Measurements from ENCODE around the gene FGFRL1.
A peak's percentile ranks its signal among the peaks of the same experiment; 100 is the strongest.

The FGFRL1 gene

DNA sequence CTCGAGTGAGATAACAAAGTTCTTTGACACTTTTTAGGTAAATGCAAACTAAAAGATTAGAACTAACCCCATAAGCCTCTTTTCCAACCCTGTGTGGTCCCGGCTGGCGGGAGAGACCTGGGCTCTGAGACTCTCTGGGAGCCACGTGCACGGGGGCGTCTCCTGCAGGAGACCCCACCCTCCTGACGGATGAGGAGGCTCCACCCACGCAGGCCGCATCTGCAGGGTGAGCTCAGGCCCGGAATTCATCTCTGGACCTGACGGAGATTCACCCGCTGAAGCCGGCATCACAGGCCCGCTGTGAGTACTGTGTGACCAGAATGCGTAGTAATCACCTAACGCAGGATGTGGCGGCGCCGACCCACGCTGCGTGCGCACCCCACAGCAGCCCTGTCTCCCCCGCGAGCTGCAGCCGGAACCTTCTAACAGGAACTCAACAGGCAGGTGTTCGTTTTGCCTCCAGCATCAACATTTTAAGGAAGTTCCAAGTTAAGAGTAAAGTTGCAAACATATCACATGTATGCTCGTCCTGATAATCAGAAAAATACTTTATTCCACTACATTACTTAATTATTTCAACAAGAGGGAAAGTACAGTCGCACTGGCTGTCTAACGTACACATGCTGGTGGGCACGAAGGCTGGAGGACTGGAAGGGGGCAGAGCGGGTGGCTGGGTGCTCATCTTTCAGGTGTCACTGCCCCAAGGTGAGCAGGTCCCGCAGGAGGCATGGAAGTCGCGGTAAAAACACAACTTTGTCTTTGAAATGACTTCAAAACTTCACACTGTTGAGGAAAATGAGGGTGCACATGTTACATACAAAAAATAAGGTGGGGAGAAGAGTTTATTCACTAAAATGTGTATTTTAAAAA is 44.5 kb downstream of the FGFRL1 start:
- DNase-seq: peak; percentile 80

DNA sequence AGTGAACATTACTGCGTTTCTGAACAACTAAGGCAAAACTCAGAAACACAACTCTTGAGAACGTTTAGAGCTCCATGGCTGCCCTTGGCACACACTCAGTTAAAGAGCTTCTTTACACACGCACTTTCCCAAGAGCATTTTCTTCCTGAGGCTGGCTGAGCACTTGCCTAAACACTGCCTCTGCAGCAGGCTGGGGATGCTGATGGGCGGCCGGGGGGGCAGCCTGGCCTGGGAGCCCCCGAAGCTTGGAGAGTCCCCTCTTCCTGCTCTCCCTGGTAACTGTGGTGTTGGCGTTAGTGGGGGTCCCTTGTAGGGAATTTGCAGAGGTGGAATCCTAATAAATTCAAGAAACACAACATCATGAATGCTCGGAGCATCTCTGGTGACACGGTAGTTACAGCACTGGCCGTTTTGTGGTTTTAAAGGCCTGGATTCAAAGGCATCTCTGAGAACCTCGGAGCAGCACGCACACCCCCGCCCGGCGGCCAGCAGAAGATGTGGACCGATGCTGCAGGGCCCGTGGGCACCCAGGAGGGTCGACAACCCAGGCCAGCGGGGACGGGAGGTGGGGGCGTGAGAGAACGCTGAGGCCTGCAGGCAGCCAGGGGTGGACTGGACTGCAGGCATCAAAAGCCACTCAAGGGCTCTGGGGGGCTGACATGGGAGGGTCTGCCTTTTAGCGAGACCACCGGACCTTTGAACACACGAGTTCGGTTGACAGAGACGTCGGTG is 45.4 kb downstream of the FGFRL1 start:
- DNase-seq: no peak

DNA sequence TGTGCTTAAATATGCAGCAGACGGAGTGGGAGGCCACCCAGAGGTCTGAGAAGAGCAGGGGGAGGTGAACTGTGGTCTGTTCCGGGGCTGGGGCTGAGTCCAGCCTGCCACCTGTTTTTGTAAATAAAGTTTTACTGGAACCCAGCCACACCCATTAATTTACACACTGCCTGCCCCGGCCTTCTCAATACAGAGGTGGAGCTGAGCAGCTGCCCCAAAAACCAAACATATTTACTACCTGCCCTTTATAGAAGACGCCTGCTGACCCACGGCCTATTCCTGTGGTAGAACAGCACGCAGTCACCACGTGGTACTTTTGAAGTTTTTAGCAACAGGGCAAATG is 45.9 kb downstream of the FGFRL1 start:
- no peak for DNase-seq

DNA sequence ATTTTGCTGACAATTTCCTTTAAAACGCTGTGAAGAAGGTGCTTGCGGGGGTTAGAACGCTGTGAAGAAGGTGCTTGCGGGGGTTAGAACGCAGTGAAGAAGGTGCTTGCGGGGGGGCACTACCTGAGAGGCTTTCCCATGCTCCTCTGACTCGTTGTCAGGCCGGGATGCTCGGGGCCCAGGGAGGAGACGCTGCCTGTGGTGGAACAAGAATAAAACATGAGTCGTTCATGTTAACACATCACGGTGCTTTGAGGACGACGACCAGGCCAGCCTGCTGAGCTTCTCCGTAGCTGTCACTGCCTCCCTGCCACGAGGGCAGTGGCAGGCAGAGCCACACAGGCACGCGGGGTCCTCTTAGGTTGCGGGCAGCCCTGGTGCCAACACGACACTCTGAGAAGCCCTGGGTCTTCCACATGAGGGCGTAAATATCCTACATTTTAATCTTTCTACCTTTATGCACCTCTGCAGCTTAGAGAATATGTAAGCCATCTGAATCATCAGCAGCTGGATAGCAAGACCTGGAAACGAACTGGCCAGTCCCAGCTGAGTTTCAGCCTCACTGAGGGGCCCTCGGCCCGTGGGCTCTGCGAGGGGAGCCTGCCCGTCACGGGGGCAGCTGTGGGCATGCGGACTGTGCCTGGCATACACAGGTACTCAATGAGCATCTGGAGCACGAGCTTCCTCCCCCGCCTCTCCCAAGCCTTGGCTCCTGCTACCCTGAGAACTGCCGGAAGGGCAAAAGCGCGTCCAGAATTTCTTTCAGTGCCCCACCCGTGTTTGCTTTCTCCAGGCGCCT is 47.0 kb downstream of the FGFRL1 start:
- DNase-seq: no peak

DNA sequence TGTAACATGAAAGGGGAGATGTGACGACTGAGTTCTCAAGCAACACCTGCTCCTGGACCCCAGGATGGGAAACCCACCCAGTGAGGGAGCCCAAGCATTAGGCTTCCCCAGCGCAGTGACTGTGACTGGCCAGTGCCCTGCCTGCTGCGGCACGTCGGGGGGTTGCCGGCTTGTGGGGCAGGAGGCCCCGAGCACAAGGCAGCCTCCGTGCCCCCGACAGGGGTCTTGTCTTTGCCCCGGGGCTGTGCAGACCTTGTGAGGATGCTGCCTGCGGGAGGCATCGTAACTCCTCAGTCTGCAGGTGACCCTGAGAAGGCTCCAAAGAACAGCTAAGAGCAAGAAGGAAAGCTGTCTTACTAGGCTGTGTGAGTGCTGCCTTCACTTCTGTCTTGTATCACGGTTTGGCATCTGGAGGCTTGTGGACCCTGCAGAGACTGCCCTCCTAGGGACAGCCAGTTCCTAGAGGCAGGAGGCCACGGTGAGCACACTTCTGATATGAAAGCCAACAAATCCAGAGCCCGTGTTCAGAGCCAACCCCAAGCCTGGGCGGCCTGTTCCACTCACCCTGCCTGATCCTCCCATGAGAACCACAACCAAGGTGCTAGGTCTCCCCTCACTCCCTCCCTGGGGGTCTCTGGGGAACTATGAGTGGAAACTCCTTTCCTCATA is 47.7 kb downstream of the FGFRL1 start:
- DNase-seq: no peak

DNA sequence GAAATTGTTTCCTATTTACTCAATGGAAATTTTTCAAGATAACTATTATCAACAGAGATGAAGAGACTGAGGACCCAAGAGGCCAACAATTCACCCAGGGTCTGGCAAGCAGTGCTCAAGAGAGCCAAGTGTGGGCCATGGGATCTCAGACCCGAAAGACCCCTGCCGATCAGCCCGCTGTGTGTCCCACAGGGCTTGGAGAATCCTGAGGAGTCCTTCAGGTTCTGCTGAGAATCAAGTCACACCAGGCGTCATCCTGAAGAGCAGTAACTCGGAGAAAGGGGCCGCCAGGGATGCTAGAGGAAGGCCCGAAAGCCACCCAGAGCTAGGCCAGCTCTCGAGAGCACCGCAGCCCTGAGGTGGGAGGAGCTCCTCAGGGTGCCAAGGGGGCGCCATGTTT is 48.7 kb downstream of the FGFRL1 start:
- DNase-seq: no peak

DNA sequence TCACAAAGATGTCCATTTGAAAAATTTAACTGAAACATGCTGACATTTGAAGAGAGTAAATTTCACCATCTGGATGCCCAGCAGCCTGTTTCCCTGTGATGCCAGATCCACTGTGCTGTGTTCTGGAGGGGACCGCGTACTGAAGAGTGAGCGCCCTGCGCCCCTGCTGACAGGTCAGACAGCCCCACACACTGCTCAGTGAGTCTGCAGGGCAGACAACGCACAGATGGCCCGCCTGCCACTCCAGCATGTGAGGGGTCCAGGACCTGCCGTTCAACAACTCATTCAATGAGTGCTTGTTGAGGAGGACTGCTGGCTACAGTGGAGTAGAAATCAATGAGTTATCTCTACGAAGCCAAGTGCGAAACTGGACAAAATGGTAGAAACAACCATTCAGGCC is 49.2 kb downstream of the FGFRL1 start:
- no peak for DNase-seq

DNA sequence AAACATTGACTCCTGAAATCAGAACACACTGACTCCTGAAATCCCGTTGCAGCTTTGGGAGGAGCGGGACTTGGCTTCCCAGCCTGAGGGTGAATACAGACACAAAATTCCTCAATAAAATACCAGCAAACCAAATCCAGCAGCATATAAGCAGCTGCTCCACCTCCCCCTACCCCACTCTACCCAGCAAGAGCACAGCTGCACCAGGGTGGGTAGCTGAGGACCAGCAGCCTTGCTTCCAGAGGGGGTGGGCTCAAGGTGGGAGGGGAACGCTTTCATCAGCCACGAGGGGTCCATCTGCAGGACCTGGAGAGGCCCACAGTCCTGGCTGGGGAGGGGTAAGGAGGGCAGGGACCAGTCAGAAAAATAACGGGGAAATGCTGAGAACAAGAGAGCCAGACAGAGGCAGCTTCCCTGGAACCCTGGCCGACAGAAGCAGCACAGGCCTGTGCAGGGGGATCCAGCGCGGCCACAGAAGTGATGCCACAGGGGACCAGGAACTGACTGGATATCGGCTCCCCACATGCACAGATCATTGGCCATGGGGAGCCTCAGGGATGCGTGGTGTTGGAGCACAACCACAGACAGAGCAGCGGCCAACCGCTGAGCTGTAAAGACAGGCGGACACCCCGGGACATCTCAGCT is 49.8 kb downstream of the FGFRL1 start:
- DNase-seq: no peak

DNA sequence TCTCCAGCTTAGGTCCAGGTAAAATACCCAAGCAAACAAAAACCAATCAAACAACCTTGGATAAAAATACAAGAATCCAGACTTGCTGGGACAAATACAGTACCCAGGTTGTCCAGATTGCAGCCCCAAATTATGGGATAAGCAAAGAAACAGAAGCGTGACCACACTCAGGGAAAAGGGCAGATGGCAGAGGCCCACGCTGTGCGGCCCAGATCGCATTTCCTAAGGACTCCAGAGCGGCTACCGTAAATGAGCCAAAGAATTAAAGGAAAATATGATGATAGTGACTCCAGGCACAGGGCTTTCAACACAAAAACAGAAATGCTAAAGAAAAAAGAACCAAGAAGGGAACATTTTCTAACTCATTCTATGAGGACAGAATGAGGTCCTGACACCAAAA is 50.3 kb downstream of the FGFRL1 start:
- DNase-seq: no peak

DNA sequence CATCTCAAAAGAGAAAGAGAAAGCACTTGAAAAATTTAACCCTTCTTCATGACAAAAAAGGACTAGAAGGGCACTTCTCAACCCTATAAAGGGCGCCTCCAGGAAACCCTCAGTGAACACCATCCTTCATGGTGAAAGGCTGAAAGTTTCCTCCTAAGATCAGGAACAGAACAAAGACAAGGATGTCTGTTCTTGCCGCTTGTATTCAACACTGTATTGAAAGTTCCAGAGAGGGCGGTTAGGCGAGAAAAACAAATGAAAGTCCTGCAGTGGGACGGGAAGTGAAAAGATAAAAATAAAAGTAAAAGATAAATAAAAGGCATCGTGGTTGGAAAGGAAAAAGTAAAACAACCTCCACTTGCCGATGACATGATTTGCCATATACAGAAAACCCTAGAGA is 51.0 kb downstream of the FGFRL1 start:
- no peak for DNase-seq

DNA sequence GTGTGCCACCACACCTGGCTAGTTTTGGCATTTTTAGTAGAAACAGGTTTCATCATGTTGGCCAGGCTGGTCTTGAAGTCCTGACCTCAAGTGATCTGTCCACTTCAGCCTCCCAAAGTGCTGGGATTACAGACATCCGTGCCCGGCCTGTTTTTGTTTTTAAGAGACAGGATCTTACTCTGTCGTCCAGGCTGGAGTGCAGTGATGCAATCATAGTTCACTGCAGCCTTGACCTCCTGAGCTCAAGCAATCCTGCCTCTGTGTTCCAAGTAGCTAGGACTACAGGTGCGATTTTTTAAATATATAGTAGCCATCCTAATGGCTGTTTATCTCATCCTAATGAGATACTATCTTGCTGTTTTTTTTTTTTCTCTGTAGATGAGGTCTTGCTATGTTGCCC is 54.3 kb downstream of the FGFRL1 start:
- DNase-seq: no peak

DNA sequence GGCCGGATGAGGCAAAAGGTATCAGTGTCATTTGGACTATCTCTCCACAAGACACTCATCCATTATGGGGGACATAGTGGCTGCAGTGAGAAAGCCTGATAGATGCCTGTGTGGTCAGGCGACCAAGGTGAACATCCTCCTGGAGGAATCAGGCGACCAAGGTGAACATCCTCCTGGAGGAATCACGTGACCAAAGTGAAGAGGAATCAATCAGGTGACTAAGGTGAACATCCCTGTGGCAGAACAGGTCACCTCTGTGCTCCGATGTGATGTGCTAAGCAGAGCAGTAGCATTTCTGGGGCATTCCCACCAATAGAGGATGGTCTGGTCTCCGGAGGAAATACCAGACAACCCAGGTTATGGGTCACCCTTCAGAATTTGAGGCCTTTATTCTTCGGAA is 58.0 kb downstream of the FGFRL1 start:
- DNase-seq: no peak

DNA sequence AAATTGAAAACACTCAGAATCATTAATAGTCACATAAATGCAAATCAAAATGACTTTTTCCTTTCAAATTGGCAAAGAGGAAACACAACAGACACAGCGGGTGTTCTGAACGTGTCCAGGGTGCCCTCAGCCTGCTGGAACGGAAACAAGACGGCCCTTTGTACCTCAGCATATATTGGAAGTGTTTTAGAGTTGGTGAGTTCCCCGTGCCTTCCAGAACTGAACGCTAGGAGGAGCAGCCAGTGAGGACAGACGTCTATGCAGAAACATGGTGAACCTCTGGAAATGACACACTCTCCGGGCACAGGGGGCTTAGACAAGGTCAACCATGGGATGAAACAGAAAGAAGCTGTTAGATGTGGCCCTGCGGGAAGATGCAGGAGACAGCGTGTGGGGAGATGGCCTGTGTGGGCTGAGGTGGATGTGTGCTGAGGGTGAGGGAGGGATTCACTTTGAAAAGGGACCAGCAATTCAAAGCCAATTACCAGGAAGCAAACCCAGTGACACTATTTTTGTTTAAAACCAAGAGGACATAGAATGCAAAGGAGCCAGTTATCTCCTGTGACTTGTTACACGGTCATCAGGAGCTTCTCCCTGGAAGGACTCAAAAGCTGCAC is 61.5 kb downstream of the FGFRL1 start:
- peak; percentile 33 for DNase-seq

DNA sequence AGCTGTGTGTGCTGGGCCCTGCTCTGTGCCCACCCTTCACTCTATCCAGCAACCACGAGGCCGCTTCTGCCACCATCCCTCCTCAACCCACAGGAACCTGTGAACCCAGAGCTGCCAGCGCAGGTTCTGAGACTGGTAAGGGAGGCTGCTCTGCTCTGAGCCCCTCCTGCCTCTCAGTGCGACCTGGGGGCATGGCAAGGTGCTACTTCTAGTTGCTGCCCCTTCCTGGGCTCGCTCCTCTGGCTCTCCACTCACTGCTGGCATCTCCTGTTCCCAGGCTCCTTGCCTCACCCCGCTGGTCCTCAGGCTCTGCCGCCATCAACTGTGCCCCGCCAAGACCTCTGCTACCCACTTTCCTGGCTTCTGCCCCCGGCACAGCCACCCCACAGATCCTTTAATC is 62.7 kb downstream of the FGFRL1 start:
- DNase-seq: no peak

DNA sequence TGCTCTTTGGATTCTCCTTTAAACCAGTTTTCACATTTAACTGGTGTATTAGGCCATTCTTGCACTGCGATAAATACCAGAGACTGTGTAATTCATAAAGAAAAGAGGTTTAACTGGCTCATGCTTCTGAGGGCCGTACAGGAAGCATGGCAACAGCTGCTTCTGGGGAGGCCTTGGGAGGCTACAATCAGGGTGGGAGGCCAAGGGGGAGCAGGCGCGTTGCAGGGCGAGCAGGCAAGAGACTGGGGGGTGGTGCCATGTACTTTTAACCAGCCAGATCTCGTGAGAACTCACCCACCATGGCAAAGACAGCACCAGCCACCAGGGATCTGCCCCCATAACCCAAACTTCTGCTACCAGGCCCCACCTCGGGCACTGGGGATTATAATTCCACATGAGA is 63.8 kb downstream of the FGFRL1 start:
- no peak for DNase-seq

DNA sequence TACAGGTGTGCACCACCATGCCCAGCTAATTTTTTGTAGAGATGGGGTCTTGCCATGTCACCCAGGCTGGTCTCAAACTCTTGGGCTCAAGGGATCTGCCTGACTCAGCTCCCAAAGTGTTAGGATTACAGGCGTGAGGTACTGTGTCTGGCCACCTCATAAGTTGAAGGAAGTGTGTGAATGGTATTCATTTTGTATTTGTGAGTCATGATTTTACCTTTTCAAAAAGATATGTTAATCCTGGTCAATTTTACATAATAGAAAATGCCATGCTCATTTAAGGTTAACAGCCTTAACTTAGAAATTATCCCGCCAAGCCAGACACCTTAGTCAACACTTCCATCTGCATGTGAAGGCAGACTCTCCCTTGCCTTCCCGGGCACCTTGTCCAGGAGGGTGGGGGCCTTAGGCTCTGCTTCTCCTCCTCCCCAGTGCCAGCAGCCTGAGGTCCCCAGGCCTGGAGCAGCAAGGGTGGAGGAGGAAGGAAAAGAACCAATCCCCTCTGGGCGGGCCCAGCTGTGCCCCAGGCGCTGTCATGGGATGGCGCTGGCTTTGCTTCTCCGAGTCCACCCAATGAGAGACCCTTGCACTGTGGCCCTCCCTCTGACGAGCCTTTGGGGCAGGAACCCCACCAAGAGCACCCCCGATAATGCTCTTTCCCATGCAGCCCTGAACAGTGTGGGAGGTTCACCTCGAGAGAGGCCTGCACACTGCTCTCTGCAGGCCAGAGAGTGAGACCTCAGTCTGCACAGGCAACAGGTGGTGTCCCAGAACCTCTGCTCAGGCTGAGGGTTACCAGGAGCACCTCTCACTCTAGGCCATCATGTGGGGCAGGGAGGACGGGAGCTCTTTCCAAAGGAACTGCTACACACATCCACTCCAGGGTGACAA is 64.6 kb downstream of the FGFRL1 start:
- DNase-seq: no peak

Data from activated effector memory CD4-positive, alpha-beta T cell treated with Interleukin-2 at 50 U/mL for 16 hours (primary cell).